Melanocyte of skin (primary cell): ENCODE data around the gene SPSB1. TPM values are rescaled to one million over a fixed set of nuclear protein-coding genes. Genes with fewer than 3 reads are reported as not detected.

ENCODE experiments used
- total RNA-seq, 2 donors: library from RNA; depleted of rRNA; stranded (reverse); fragments of >200 nt; gene quantifications; 2 replicates each; pipeline ENCODE4 v1.2.3, GENCODE V29; 2012

The SPSB1 gene
- 10 to 100 TPM; 29.6 to 38.6 TPM for total RNA-seq

DNA sequence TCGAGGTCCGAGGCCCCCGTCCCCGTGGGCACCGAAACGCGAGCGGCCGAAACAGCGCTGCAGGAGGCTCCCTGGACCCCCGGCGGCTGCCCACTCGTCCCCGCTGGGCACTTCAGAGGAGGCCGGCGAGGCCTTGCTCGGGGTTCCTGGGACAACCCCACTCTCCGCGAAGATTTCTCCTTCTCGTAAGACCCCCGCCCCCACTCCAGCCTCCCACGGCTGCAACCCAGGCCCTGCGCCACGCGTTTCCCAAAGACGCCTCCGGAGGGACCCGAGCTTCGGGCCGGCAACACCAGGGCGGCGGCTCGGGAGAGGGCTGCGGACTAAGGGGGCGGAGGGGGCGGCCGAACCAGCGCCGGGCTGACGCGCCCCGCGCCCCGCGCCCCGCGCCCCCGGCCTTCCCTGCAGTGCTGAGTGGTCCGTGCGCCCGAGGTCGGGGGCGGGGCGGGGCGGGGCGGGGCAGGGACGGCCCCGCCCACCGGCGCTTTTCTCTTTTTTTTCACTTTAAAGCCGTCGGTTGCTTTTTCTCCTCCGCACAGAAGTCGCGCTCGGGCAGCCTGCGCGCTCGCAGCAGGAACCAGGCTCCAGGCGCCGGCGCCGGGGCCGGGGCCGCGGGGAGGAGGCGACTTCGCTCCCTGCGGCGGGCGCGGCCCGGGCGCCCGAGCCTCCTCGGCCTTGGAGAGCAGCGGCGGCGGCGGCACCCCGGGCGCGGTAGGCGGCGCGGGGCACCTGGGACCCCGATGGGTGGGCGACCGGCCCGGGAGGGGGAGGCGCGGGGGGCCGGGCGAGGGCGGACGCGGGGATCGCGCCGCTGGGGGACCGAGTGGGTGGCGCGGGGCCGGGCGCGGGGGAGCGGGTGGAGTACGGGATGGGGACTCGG lies at the start of gene SPSB1:
Gene SPSB1, plus strand, starts transcription at position 534 of the 880 bp plus-strand sequence. CDS start 62,998 bp downstream, outside the sequence.

Other genes starting within 250 kb of the SPSB1 start
- under 1 TPM in 1 of 2 donors, not detected in 1; under 0.01 TPM for gene SLC2A5, start 223.3 kb upstream of the SPSB1 start, total RNA-seq
- gene GPR157, start 163.8 kb upstream of the SPSB1 start, total RNA-seq = 1 to 10 TPM; 4.1 to 5.0 TPM
- gene H6PD, start 58.1 kb upstream of the SPSB1 start, total RNA-seq = 10 to 100 TPM in 1 of 2 donors, 1 to 10 TPM in 1; 8.0 to 15.5 TPM
- 10 to 100 TPM in 1 of 2 donors, 1 to 10 TPM in 1; 9.3 to 13.3 TPM for gene SLC25A33, start 246.6 kb downstream of the SPSB1 start, total RNA-seq